NCI-H526 (cell line): ENCODE measurements around the gene UAP1L1.
A peak's percentile ranks its signal among the peaks of the same experiment; 100 is the strongest.

Experiments used
- DNase-seq, 2 experiments: peaks; one replicate each; lab custom pipeline; 2025; lab: John Stamatoyannopoulos, UW

Gene UAP1L1

DNA sequence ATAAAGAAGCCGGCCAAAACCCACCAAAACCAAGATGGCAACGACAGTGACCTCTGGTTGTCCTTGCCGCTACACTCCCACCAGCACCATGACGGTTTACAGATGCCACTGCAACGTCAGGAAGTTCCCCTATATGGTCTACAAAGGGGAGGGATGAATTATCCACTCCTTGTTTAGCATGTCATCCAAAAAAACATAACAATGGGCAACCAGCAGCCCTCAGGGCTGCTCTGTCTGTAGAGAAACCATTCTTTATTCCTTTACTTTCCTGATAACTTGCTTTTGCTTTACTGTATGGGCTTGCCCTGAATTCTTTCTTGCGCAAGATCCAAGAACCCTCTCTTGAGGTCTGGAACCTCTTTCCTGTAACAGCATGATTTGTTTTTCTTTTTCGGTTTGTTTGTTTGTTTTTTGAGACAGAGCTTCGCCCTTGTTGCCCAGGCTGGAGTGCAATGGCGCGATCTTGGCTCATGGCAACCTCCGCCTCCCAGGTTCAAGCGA, 2.0 kb upstream of the UAP1L1 start:
- no peak for DNase-seq

DNA sequence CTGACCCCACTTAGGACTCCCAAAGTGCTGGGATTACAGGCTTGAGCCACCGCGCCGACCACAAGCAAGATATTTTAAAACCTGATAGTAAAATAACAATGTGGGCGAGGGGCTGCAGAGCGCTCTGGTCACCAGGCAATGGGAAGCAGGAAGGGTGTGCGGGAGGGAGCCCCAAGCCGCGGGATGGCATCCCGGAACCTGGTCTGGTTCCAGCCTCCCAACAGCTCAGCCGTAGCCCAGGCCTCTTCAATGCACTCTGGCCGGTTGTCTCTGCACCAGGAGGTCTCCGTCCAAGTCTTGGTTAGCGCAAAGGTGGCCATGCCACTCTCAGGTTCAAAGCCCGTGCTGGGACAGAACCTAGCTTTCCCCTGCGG, 694 bp upstream of the UAP1L1 start:
- DNase-seq = no peak

DNA sequence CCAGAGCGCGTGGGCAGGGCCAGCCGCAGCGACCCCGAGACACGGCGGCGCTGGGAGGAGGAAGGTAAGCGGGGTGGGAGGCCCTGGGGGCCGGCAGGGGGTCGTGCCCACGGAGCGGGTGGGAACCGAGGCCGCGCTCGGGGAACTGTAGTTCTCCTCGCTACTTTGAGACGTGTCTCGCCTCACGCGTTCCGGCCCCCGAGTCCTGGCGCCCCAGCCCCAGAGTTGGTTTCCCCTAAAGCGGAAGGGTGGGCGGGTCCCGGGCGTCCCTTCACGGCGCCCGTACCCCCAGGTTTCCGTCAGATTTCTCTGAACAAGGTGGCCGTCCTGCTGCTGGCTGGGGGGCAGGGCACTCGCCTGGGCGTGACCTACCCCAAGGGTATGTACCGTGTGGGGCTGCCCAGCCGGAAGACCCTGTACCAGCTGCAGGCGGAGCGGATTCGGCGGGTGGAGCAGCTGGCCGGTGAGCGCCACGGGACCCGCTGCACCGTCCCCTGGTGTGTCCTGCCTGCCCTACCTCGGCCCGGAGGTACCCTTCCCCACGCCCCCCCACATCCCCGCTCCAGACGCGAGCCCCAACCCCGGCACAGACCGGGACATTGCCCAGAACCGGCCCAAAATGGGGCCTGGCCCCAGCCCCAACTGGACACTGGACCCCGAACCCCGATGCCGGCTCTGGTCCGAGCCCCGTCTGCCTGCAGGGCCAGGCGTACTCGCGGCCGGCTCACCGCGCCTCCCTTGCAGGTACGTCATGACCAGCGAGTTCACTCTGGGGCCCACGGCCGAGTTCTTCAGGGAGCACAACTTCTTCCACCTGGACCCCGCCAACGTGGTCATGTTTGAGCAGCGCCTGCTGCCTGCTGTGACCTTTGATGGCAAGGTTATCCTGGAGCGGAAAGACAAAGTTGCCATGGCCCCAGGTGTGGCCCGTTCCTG, 709 bp downstream of the UAP1L1 start:
- DNase-seq = no peak

DNA sequence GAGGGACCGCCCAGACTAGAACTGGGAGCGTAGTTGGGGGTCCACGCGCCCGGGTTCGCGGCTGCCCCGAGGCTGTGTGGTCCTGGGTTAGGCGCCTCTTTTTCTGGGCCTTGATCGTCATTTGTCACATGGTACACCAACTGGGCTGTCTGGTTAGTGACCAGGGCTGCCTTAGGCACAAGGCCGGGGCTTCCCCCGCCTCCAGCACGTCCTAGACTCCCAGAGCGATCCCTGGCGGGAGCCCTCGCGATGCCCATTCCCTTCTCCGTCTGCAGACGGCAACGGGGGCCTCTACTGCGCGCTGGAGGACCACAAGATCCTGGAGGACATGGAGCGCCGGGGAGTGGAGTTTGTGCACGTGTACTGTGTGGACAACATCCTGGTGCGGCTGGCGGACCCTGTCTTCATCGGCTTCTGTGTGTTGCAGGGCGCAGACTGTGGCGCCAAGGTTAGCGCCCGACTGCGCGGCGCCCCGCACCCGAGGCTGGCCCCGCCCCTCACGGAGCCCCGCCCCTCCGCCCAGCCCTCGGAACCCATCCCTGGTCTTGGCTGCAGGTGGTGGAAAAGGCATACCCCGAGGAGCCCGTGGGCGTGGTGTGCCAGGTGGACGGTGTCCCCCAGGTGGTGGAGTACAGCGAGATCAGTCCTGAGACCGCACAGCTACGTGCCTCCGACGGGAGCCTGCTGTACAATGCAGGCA, 1.5 kb downstream of the UAP1L1 start:
- DNase-seq = peak in 1 of 2 experiments; percentile 51

DNA sequence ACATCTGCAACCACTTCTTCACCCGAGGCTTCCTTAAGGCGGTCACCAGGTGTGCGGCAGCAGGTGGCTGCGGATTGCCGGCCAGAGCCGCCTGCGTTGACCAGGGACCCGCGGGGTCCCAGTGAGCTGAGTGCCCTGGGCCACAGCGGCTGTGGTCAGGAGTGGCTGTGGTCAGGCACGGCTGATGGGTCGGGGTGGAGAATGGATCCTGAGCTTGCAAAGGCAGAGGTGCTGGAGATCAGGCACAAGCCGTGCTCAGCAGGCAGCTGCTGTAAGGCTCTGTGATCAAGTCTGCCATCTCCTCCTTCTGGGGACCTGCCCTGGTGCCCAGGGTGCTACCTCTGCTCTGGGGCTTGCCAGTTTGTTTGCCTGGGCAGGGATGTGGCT, 2.1 kb downstream of the UAP1L1 start:
- DNase-seq = no peak

DNA sequence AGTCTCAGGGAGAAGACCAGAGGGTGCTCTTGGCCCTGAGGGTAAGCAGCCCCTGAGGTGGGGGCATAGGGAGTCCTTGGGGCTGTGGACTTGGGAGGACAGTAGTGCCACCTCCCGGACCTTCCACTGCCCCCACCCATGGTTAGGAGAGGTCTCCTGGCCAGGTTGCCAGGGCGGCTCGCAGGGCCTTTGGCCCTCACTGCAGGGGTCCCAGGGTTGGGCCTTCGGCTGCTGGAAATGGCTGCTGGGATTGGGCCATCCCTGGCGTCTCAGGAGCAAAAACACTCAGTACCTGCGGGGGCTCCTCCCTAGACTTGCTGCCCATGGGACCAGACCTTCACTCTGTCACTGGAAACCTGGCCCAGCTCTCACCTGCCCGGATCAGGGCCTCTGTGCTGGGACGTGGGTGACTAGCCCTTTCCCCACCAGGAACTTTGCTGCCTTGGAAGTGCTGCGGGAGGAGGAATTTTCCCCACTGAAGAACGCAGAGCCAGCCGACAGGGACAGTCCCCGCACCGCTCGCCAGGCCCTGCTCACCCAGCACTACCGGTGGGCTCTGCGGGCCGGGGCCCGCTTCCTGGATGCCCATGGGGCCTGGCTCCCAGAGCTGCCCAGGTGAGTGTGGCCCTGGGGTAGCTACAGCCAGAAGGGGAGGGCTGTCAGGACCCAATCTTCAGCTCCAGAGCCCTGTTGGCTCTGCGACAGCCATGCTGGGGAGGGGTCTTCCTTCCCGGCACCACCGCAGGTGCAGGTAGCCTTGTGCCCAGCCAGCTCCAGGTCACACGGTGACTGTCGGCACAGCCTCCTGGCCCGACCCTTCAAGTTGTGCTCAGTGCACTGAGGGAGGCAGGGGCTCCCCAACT, 3.2 kb downstream of the UAP1L1 start:
- DNase-seq = no peak

DNA sequence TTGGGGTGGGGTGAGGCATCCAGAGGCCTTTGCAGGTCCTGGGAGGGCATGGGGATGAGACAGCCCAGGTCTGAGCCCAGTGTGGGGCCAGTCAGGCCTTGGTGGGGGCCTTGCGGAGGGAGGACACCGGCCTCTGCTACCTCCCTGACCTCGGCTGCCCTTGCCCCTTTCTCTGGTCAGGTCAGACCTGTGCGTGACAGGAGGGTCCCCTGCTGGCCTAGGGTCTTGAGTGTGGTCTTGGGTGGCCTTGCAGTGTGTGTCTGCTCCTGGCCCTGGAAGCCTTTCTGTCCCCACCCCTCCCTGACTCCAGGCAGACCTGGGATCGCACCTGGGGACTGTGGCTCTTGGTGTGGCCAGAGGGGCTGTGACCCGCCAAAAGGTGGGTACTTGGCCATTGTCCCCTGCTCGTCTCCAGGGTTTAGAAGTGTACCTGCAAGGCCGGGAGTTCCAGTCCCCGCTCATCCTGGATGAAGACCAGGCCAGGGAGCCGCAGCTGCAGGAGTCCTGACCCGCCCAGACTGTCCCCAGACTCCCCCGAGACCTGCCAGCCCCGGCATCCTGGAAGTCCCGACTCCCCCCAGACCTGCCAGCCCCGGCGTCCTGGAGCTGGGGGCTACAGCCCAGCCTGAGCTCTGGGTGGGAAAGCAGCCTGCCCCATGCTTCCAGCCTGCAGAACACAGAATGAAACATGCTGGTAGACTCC, 5.1 kb downstream of the UAP1L1 start:
- no peak for DNase-seq

DNA sequence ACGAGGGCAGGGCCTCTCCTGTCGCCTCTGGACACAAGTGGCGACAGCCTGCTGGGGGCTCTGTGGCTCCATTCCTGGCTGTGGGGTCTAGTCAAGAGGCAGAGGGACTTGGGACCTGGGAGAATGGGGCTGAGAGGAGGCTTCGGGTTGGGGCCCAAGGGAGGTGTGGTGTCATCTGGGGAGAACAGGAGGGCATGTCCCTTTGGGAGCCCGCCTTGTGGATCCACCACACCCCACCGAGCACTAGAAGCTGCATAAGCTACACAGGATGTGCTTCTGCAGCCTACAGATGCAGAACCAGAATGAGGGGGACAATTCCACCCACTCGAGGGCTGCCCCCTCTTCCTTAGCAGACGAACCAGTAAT, 5.6 kb downstream of the UAP1L1 start:
- DNase-seq = no peak

DNA sequence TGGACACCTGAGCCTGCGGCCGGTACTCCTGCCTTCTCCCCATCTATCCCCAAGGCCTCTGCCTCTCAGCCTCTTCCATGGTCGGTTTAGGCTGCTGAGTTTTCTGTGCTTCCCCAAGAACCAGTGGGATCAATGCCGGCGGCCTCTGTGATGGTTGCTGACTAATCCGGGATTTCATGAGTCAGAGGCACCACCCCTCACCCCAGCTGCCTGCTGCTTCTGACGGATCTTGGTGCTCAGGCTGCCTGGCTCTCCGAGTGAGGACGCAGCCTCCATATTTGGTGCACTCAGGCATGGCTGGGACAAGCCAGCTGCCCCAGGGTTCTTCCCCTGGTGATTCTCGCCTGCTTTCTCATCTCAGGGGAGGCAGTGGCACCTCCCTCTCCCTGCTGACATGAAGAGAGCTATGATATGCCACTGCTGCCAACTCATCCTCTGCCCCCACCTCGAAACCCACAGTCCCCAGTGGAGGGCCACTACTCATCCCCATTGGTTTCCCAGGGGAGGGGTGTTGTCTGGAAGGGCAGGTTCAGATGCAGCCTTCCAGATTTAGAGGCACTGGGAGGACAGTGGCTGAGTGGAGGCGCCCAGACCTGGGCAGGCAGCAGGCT, 6.2 kb downstream of the UAP1L1 start:
- DNase-seq = no peak

DNA sequence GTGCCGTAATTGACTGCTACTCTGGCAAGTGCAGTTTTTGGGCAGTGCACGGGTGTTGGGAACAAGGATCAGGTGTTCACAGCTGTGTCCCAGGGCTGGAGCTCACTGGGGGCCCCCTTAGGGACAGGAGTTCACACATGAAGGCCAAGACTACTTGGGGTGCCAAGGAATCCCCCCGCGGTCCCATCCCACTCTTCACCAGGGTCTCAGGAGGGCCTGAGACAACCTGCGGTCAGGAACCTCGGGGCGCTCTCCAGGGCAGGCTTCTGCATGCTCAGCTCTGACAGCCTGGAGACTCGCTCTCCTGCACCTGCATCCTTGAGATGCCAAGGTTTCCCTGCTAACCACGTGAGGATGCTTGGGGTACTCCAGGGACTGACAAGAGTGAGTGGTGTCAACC, 7.2 kb downstream of the UAP1L1 start:
- no peak for DNase-seq

DNA sequence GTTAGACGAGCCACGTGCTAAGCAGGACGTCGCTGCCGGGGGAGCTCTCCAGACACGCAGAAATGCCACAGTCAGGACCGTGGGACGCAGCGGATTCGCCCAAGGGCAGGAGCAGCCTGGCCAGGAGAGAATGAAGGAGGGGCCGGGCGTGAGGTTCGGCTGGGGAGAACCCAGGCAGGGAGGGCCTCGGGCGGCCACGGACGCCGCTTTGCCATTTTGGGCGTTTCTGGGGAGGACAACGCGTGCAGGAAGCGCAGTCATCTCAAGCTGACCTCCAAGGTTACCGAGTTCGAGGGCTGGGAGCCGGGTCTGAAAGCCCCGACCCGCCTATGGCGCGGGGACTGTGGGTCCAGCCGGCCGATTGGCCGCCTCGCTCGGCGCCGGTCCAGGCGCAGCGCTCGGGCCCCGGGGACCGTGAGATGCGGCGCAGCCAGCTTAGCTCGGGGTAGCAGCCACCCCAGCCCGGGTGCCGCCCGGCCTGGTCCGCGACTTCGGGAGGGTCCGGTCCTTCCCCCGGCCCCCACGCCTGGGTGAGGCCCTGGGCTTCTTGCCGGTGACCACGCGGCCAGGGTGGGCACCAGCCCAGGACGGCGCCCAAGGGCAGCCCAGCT, 8.7 kb downstream of the UAP1L1 start:
- no peak for DNase-seq

DNA sequence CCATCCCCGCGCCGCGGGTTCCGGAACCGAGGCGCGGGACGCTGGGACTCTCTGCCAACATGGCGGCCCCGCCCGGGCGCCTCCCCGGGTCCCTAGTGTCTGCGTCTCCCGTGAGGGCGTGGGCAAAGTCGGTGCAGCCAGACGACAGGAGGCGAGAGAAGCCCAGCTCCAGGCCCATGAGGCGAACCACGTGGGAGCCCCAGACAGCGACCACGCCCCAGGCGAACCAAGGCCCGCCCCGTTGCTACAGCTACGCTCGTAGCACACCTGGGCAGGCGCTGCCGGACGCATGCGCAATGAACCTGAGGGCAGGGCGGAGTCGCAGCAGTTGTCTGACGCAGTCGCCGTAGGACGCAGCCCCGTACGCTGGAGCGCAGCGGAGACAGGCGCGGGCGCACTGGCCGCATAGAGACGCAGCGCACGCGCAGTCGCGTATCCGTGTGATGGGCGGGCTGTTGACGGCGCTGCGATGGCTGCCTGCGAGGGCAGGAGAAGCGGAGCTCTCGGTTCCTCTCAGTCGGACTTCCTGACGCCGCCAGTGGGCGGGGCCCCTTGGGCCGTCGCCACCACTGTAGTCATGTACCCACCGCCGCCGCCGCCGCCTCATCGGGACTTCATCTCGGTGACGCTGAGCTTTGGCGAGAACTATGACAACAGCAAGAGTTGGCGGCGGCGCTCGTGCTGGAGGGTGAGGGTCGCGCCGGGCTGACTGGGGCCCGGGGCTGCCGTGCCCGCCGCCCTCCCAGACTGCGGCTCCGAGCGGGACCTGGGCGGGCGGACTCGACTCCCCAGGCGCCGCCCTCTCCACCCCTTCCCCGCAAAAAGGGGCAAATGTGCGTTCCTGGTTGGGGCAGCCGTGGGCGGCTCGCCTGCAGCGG, 9.5 kb downstream of the UAP1L1 start, which contains the start of gene MAN1B1:
Gene MAN1B1 (plus strand): TSS at position 455 of the 878 bp plus-strand sequence. CDS start 15 bp downstream, at position 470.
- DNase-seq = peak; percentile 93 to 98

DNA sequence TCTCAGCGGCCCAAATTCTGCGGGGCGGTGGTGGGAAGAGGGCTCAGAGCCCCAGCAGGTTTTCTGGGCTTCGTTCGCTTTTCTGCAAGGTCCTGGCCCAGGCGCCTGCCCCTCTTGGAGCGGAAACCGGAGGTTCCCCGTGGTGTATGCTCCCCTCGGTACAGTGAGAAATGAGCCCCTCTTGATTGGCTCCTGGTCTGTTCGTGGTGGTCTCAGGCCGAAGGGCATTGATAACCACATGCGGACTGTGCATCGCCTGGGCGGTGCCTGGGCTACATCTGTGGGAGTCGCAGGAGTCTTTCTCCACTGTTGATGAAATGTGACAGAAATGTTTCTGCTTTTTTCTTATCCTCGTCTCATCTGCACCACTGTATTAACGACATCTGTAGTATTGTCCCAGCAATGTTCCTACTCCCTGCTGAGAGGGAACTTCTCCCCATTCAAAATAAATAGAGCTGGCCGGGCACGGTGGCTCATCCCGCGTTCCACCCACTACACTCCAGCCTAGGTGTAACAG, 10.2 kb downstream of the UAP1L1 start:
- DNase-seq = no peak

DNA sequence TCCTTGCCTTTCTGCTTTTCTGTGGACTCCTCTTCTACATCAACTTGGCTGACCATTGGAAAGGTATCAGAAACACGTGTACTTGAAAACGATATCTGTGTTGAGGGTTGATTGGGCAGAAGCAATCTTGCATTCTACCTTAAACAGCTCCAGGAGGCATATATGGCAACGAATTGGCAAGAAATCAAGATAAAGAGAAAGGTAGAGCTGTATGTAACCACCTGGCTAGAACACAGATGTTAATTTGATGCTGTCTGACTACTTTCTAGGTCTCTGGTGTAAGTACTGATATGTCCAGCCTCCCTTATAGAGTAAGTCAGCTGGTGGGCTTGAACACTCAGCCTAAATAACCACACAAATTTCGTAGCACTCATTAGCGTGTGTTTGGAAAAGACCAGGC, 10.8 kb downstream of the UAP1L1 start:
- DNase-seq = no peak

DNA sequence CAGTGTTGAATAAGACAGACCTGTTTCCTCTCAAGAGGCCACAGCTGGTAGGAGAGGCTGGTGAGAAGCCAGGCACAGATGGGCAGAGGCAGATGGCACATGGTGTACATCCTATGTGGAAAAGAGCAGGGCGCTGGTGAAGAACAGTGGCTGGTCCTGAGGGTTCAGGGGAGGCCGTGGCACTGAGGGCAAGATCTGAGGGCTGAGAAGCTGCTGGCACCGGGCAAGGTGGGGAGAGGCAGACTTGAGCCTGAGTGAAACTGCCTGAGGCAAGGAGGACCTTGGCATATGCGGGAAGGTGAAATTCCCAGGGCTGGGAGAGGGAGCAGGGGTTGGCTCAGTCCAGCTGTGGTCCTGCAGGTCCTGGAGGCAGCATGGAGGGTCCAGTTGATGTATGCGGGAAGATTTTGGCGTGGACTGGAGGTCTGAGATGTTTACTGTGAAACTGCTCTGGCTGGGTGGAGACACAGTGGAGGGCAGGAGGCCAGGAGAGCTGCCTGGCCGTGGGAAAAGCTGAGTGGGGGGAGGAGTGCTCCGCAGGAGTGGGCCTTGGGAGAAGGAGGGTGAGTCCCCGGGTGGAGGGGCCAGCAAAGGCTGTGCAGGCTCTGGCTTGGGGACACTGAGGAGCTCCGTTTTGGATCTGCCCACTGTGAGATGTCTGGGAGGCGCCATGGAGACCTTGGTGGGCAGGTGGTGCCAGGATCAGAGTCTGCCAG, 12.1 kb downstream of the UAP1L1 start:
- no peak for DNase-seq

DNA sequence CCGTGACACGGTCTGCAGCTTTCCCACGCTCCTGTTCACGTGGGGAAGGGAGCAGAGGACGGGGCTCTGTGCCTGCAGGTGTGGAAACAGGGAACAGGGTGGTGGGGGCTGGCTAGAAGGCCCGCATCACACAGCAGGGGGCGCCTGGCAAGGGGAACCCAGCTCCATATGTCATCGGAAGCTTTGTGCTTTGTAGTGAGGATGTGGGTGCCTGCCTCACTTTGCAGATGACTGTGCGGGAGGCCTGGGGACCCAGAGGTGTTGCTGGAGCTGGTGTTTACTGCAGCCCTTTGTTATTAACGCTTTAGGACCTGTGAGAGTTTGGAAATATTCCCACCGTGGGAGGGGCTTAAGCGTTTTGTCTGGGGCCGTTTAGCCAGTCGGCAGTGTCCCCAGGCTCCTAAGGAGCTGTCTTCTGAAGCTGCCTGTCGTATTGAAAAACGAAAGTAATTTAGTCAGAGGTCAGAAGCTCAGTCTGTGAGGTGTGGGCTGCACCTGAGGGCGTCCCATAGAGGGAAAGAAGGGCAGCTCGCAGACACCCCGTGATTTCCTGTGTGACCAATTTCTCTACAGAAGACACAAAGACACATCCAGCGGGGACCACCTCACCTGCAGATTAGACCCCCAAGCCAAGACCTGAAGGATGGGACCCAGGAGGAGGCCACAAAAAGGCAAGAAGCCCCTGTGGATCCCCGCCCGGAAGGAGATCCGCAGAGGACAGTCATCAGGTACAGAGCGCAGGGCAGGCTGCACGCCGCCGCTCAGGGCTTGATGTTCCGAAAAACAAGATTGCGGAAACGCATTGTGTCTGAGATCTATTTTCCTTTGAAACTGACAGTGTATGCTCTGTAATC, 18.6 kb downstream of the UAP1L1 start:
- no peak for DNase-seq

DNA sequence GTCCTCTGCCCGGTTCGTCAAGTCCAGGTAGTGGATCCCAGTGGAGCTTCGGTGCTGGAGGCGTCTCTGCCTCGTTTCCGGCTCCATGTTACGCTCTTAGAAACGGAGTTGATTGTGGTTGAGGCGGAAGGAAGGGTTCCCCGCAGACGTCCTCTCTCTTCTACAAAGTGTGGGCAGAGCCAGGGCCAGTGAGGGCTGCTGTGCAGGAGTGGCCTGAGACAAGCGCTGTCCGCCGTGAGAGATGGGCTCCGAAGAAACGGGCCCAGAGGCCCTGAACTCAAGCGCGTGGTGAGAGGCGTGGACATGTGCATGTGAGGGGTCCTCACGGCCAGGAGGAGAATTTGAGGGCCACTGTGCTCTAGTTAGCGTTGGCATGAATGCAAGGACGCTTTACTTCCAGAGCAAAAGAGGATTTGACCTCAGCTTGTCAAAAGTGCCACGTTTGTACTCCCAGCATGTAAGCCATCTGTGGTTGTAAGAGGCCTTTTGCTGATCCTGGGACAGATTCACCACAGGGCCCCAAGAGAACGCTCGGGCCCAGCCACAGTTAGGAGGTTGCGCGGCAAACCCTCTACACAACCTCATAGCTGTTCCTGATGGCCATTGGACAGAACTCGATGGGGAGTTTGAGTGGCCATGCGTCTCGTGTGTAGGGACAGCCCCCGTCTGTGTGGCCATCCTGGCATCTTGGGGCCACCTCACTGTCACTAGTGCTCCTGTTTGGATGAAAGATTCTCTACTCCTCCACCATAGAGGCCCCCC, 19.6 kb downstream of the UAP1L1 start:
- no peak for DNase-seq
